HPDE6-E6E7 (cell line): ENCODE results near the gene TTC16.
"Not testable (repeated sequence)": the region's sequence is repeated elsewhere in the genome, so short reads cannot be mapped to it uniquely, and the experiment has no call there.

Source experiments
- DNase-seq: peaks from one replicate; pipeline ENCODE4 v3.0.0; 2011; ENCODE audit warnings: missing footprints; ENCODE audit errors: extremely low spot score

TTC16 gene

GRCh38 chr9:127741831-127742434 lies 26.1 kb downstream of the TTC16 start:
- no peak for DNase-seq

- peak; percentile 26 for DNase-seq
These were observed 26.7 kb downstream of the TTC16 start for GRCh38 chr9:127742435-127743088.

- no peak for DNase-seq
These were observed 28.7 kb downstream of the TTC16 start for GRCh38 chr9:127744398-127745110.

GRCh38 chr9:127746959-127747569 lies 31.2 kb downstream of the TTC16 start:
- no peak for DNase-seq

- no peak for DNase-seq
These were observed 33.4 kb downstream of the TTC16 start for GRCh38 chr9:127749090-127749787.

GRCh38 chr9:127751269-127752054 lies 35.6 kb downstream of the TTC16 start:
- no peak for DNase-seq

- no peak for DNase-seq
These were observed 37.3 kb downstream of the TTC16 start for GRCh38 chr9:127753148-127753547.

GRCh38 chr9:127753622-127754021 lies 37.7 kb downstream of the TTC16 start:
- DNase-seq = no peak

GRCh38 chr9:127754099-127755060 lies 38.5 kb downstream of the TTC16 start:
- DNase-seq = no peak

- DNase-seq = no peak
These were observed 39.5 kb downstream of the TTC16 start for GRCh38 chr9:127755061-127756060.

- DNase-seq = no peak
These were observed 40.4 kb downstream of the TTC16 start for GRCh38 chr9:127756233-127756632.

- DNase-seq = not testable (repeated sequence)
These were observed 40.9 kb downstream of the TTC16 start for GRCh38 chr9:127756776-127757175.

- no peak for DNase-seq
These were observed 43.0 kb downstream of the TTC16 start for GRCh38 chr9:127758843-127759242.

- DNase-seq = no peak
These were observed 45.2 kb downstream of the TTC16 start for GRCh38 chr9:127761061-127761460.

- DNase-seq = no peak
These were observed 45.6 kb downstream of the TTC16 start for GRCh38 chr9:127761491-127761956.

GRCh38 chr9:127762111-127762676 lies 46.3 kb downstream of the TTC16 start:
- no peak for DNase-seq

GRCh38 chr9:127763918-127764384 lies 48.1 kb downstream of the TTC16 start:
- no peak for DNase-seq

GRCh38 chr9:127765418-127765817 lies 49.5 kb downstream of the TTC16 start:
- no peak for DNase-seq
